ENCODE results near the gene CHCHD6.

The CHCHD6 gene

GRCh38 chr3:126963261-126964190 is 259.5 kb downstream of the CHCHD6 start:
- DNase-seq = no peak

GRCh38 chr3:126964261-126964660 is 260.2 kb downstream of the CHCHD6 start:
- no peak for DNase-seq

- DNase-seq = no peak
Observed at GRCh38 chr3:126964950-126965349, 260.9 kb downstream of the CHCHD6 start.

- no peak for DNase-seq
Observed at GRCh38 chr3:126965526-126966080, 261.6 kb downstream of the CHCHD6 start.

GRCh38 chr3:126967386-126967785 is 263.3 kb downstream of the CHCHD6 start:
- no peak for DNase-seq

GRCh38 chr3:126968391-126969390 is 264.7 kb downstream of the CHCHD6 start:
- DNase-seq = no peak

- DNase-seq = no peak
Observed at GRCh38 chr3:126969586-126969985, 265.5 kb downstream of the CHCHD6 start.

GRCh38 chr3:126970101-126970500 is 266.1 kb downstream of the CHCHD6 start:
- DNase-seq = no peak

GRCh38 chr3:126970921-126971320 is 266.9 kb downstream of the CHCHD6 start:
- no peak for DNase-seq

GRCh38 chr3:126971891-126972351 is 267.9 kb downstream of the CHCHD6 start:
- DNase-seq = no peak

GRCh38 chr3:126972866-126973265 is 268.8 kb downstream of the CHCHD6 start:
- no peak for DNase-seq

- DNase-seq = no peak
Observed at GRCh38 chr3:126973814-126974213, 269.8 kb downstream of the CHCHD6 start.

GRCh38 chr3:126974756-126975155 is 270.7 kb downstream of the CHCHD6 start:
- no peak for DNase-seq

GRCh38 chr3:126976906-126977305 is 272.9 kb downstream of the CHCHD6 start:
- DNase-seq = no peak

GRCh38 chr3:126977821-126978220 is 273.8 kb downstream of the CHCHD6 start:
- no peak for DNase-seq

GRCh38 chr3:126978291-126978690 is 274.3 kb downstream of the CHCHD6 start:
- DNase-seq = no peak

- no peak for DNase-seq
Observed at GRCh38 chr3:126979046-126979628, 275.1 kb downstream of the CHCHD6 start.

- DNase-seq = no peak
Observed at GRCh38 chr3:126980266-126980811, 276.3 kb downstream of the CHCHD6 start.

GRCh38 chr3:126982126-126982470 is 278.1 kb downstream of the CHCHD6 start:
- peak; percentile 70 for DNase-seq

GRCh38 chr3:126982471-126983175 is 278.6 kb downstream of the CHCHD6 start, which contains the start of gene PLXNA1:
TSS of gene PLXNA1 (plus strand) at chr3:126983115. CDS start at chr3:126988594, 5,479 bp downstream.
- peak; percentile 87 for DNase-seq

- no peak for DNase-seq
Observed at GRCh38 chr3:126983276-126983652, 279.2 kb downstream of the CHCHD6 start.

Data from stimulated activated CD4-positive, alpha-beta T cell treated with anti-CD3 and anti-CD28 coated beads, Interleukin-4, amount 100 ng/mL, for 24 hours (primary cell).